Testis (tissue), 5 donors: ENCODE results near the gene ZNF879. TPM values are rescaled to one million over a fixed set of nuclear protein-coding genes. Genes with fewer than 3 reads are reported as not detected.

Experiments used
- DNase-seq: peaks from one replicate; pipeline ENCODE4 v3.0.0-alpha.2; 2019
- H3K27ac ChIP-seq, 2 donors: fragments of 200-600 bp; sonication (generic); one replicate each; pipeline ENCODE4 v1.5.1; 2019
- H3K27me3 ChIP-seq: fragments of 200-600 bp; sonication (generic); one replicate; pipeline ENCODE4 v1.5.1; 2019
- H3K36me3 ChIP-seq: fragments of 200-600 bp; sonication (generic); one replicate; pipeline ENCODE4 v1.5.1; 2017; ENCODE audit warnings: low read depth; ENCODE audit errors: missing control alignments
- H3K4me1 ChIP-seq: fragments of 200-600 bp; sonication (generic); one replicate; pipeline ENCODE4 v1.5.1; 2019
- H3K4me3 ChIP-seq, 2 donors: fragments of 200-600 bp; sonication (generic); one replicate each; pipeline ENCODE4 v1.5.1; 2017 to 2019
- H3K9me3 ChIP-seq: fragments of 200-600 bp; sonication (generic); one replicate; pipeline ENCODE4 v1.5.1; 2017
- CTCF ChIP-seq, 3 experiments: fragments of 450-650 bp in 2 of 3; fragments of 200-600 bp in 1 of 3; sonication (generic) in 1 of 3; IDR thresholded peaks; one replicate each; pipeline ENCODE4 v1.5.1; 2016 to 2019; ENCODE audit warnings: antibody characterized with exemption in 3 of 3, mild to moderate bottlenecking in 2 of 3, moderate library complexity in 1 of 3
- POLR2A ChIP-seq: fragments of 450-650 bp; IDR thresholded peaks from one replicate; pipeline ENCODE4 v1.6.1; 2017; ENCODE audit warnings: antibody characterized with exemption, mild to moderate bottlenecking, moderate library complexity
- WGBS, 2 donors: methylation state at CpG; one replicate each; pipeline ENCODE4 v1.1.5; 2018; 5-methylcytosine and 5-hydroxymethylcytosine counted together
- intact Hi-C: fragments of 100-400 bp; cut with DNase I; formaldehyde crosslinking; loops from one replicate; pipeline ENCODE4 v1.15.1; 2023; ENCODE audit warnings: low total_unique reads
- long read RNA-seq, 2 donors: transcript quantifications; one replicate each; lab custom pipeline, GENCODE V29; 2026
- polyA plus RNA-seq: library from polyadenylated mRNA; stranded (reverse); fragments of 350-450 nt; fragmentation: Illumina TruSeq; extraction: RNeasy Lipid Tissue Mini Kit (QIAGEN cat#74804); gene quantifications from one replicate; pipeline ENCODE4 v1.2.3, GENCODE V29; 2014; ENCODE audit warnings: low read depth, low replicate concordance; ENCODE audit not compliant: insufficient read depth
- total RNA-seq, 2 donors: library from RNA; depleted of rRNA; stranded (reverse); fragments of >200 nt; gene quantifications; one replicate each; pipeline ENCODE4 v1.2.3, GENCODE V29; 2016

Gene ZNF879
- total RNA-seq = 10 to 100 TPM; 21.8 to 22.8 TPM
- polyA plus RNA-seq = 8.4 TPM
- long read RNA-seq, donor 1, transcript ZNF879-201 (5 exons, 3,304 nt) = major isoform, 5 of 5 reads
- long read RNA-seq, donor 1, partial matches to known transcripts = 0 of 5 reads
- long read RNA-seq, donor 1, other reads (novel, unspliced or antisense) = 0 of 5 reads
- long read RNA-seq, donor 2, transcript ZNF879-201 (5 exons, 3,304 nt) = major isoform, 5 of 5 reads
- long read RNA-seq, donor 2, partial matches to known transcripts = 0 of 5 reads
- long read RNA-seq, donor 2, other reads (novel, unspliced or antisense) = 0 of 5 reads

- intact Hi-C loops = no loop called here
- WGBS, 2 donors = 1% methylated on average over 22 to 70 of the region's 72 CpGs
These were observed at the start of gene ZNF879 for GRCh38 chr5:179023528-179024189. Gene ZNF879 (plus strand): TSS chr5:179023804. CDS start chr5:179025005, 1,201 bp downstream.

GRCh38 chr5:178981381-178981780 lies 42.2 kb upstream of the ZNF879 start:
- TF ChIP-seq POLR2A = no peak
- no peak for TF ChIP-seq CTCF (IDR thresholded peaks at IDR 0.05)
- DNase-seq = no peak
- H3K4me1 ChIP-seq = no peaks in the 10 kb centered on the region
- WGBS, 2 donors = 98% methylated on average over 15 of the region's 15 CpGs
- H3K27me3 ChIP-seq = no peaks in the 10 kb centered on the region
- H3K36me3 ChIP-seq = no peaks in the 10 kb centered on the region
- no peak overlapping the region for H3K27ac ChIP-seq
- H3K9me3 ChIP-seq = no peaks in the 10 kb centered on the region
- H3K4me3 ChIP-seq = no peak overlapping the region
- intact Hi-C loops = no loop called here

More at GRCh38 chr5:179023528-179024189, at the start of gene ZNF879:
- H3K9me3 ChIP-seq = no peaks in the 10 kb centered on the region
- TF ChIP-seq CTCF (IDR thresholded peaks at IDR 0.05) = peak in 1 of 3 experiments; percentile 11
- no peak for TF ChIP-seq POLR2A
- no peaks in the 10 kb centered on the region for H3K27me3 ChIP-seq
- H3K36me3 ChIP-seq = no peaks in the 10 kb centered on the region
- H3K27ac ChIP-seq = peak within 1 kb of the TSS; percentile 70 to 92
- H3K4me1 ChIP-seq = peaks cover 8% of the 10 kb centered on the region
- peak within 1 kb of the TSS; percentile 68 to 81 for H3K4me3 ChIP-seq
- DNase-seq = peak; percentile 96

GRCh38 chr5:178982941-178983340 lies 40.7 kb upstream of the ZNF879 start:
- TF ChIP-seq CTCF (IDR thresholded peaks at IDR 0.05) (no peak), POLR2A (no peak)
- Histone ChIP-seq H3K27ac (no peak overlapping the region), H3K36me3 (no peaks in the 10 kb centered on the region), H3K27me3 (no peaks in the 10 kb centered on the region), H3K9me3 (no peaks in the 10 kb centered on the region), H3K4me1 (no peaks in the 10 kb centered on the region), H3K4me3 (no peak overlapping the region)
- intact Hi-C loops = no loop called here
- 90 to 98% methylated on average over 14 to 17 of the region's 17 CpGs for WGBS, 2 donors
- DNase-seq = no peak

GRCh38 chr5:178983728-178984127 lies 39.9 kb upstream of the ZNF879 start:
- no peaks in the 10 kb centered on the region for H3K36me3 ChIP-seq
- intact Hi-C loops = no loop called here
- no peak overlapping the region for H3K4me3 ChIP-seq
- no peaks in the 10 kb centered on the region for H3K4me1 ChIP-seq
- no peak for DNase-seq
- no peaks in the 10 kb centered on the region for H3K27me3 ChIP-seq
- H3K27ac ChIP-seq = no peak overlapping the region
- WGBS, 2 donors = 95 to 96% methylated on average over 9 to 10 of the region's 10 CpGs
- H3K9me3 ChIP-seq = no peaks in the 10 kb centered on the region
- TF ChIP-seq POLR2A (no peak), CTCF (IDR thresholded peaks at IDR 0.05) (no peak)
